Adrenal gland (tissue), 12 donors: ENCODE results near the gene BCL3. TPM values are rescaled to one million over a fixed set of nuclear protein-coding genes. Genes with fewer than 3 reads are reported as not detected.

Experiments used
- DNase-seq, 7 donors: peaks; one replicate each; pipeline ENCODE4 v3.0.0-alpha.2; 2019 to 2020
- H3K27ac ChIP-seq, 5 donors: fragments of 200-600 bp; sonication (generic) in 4 of 5; 1 replicate in 3 of 5; 2 replicates in 2 of 5; pipeline versions ENCODE4 v1.5.1 to v1.8.0; 2016 to 2020; ENCODE audit warnings: mild to moderate bottlenecking in 1 of 5
- H3K27me3 ChIP-seq: fragments of 200-600 bp; 2 replicates; pipeline ENCODE4 v1.8.0; 2021
- H3K36me3 ChIP-seq, 2 donors: fragments of 200-600 bp; replicated peaks in 1 of 2; 1 replicate in 1 of 2; 2 replicates in 1 of 2; pipeline versions ENCODE4 v1.5.1 to v1.8.0; 2018 to 2022
- H3K4me1 ChIP-seq, 2 donors: fragments of 200-600 bp; replicated peaks in 1 of 2; 1 replicate in 1 of 2; 2 replicates in 1 of 2; pipeline versions ENCODE4 v1.5.1 to v1.8.0; 2018 to 2021
- H3K4me3 ChIP-seq, 4 donors: fragments of 200-600 bp; sonication (generic) in 3 of 4; one replicate each; pipeline ENCODE4 v1.5.1; 2016 to 2018
- H3K9me3 ChIP-seq, 3 donors: fragments of 200-600 bp; sonication (generic) in 1 of 3; replicated peaks in 1 of 3; 1 replicate in 2 of 3; 2 replicates in 1 of 3; pipeline versions ENCODE4 v1.5.1 to v1.8.0; 2016 to 2021
- POLR2A ChIP-seq, 2 donors: fragments of 450-650 bp; IDR thresholded peaks; one replicate each; pipeline ENCODE4 v1.6.1; 2017; ENCODE audit warnings: antibody characterized with exemption in 2 of 2, mild to moderate bottlenecking in 2 of 2, moderate library complexity in 1 of 2
- WGBS, 4 donors: extraction: QIAGEN DNeasy Blood & Tissue Kit in 2 of 4; methylation state at CpG; one replicate each; pipeline versions ENCODE4 v1.1.5 to v1.1.7; 2013 to 2017; 5-methylcytosine and 5-hydroxymethylcytosine counted together
- intact Hi-C, 2 donors: fragments of 100-400 bp; cut with DNase I; formaldehyde crosslinking; loops; one replicate each; pipeline versions ENCODE4 v1.14.1 to v1.15.0; 2022 to 2023
- polyA plus RNA-seq, 3 donors: library from polyadenylated mRNA; stranded (reverse); fragments of 200-250 nt in 2 of 3; fragments of 350-450 nt in 1 of 3; fragmentation: Illumina TruSeq in 1 of 3; extraction: RNeasy Lipid Tissue Mini Kit (QIAGEN cat#74804) in 1 of 3; gene quantifications; one replicate each; pipeline ENCODE4 v1.2.3, GENCODE V29; 2013 to 2014
- total RNA-seq, 9 donors: library from RNA; depleted of rRNA in 4 of 9; stranded (reverse); fragments of >200 nt in 4 of 9; fragments of 120-200 nt in 1 of 9; fragmentation: NEBNext Ultra II Directional in 1 of 9; extraction: Animal tissue kit (Norgen Biotek cat#: 25700) in 1 of 9; gene quantifications; one replicate each; pipeline versions ENCODE4 v1.1.0 to v1.2.4, GENCODE V29; 2013 to 2023
- TF ChIP-seq, protein P1 (sequence below), 6 experiments: fragments of 450-650 bp in 4 of 6; fragments of 200-600 bp in 2 of 6; sonication (generic) in 1 of 6; IDR thresholded peaks; 1 replicate in 5 of 6; 2 replicates in 1 of 6; pipeline versions ENCODE4 v1.5.1 to v1.8.0; 2016 to 2021; ENCODE audit warnings: antibody characterized with exemption in 6 of 6, mild to moderate bottlenecking in 2 of 6, moderate library complexity in 1 of 6
- donor health status: healthy with polysubstance abuse.
- donor health status: Bipolar disorder and iron deficiency.
- donor health status: DM: yes; HTN: yes; CAD: no.
- donor health status: DM: no; HTN: no; CAD: no.
- donor health status: DM: no; HTN: no; CAD: no.
- donor health status: DM: yes; HTN: yes; CAD: no.

BCL3 gene
- total and polyA plus RNA-seq, 12 donors, result 1.00 to 120 (median 46.7) TPM

DNA sequence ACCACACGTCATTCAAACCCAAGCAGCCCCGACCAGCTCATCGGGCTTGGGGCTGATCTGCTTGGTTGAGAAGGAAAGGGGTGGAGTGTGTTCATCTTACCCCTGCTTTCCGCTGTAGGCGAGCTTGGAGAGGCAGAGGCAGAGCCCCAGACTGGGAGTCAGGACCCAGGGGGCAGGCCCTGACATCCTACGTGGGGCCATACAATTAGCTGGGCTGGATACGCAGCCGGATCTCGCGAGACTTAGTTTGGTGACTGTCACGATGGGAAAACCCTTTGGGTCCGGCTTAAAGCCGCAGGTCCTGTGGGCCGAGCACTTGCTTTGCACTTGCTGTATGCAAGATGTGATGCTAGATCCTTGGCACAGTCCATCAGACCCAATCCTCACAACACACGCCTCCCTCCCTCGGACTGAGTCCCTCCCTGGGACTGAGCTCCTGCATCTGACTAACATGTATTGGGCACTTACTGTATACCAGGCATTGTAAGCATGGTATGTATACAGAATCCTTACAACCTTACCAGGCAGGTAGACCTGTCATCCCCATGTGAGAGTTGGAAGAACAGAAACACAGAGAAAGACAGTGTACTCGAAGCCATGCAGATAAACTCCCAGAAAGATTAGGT is 45.8 kb upstream of the BCL3 start:
- Histone ChIP-seq H3K27me3 (no peaks in the 10 kb centered on the region), H3K36me3 (no peaks in the 10 kb centered on the region), H3K4me1 (peaks cover 0 to 3% of the 10 kb centered on the region in 2 donors), H3K9me3 (no peaks in the 10 kb centered on the region), H3K27ac (no peak overlapping the region), H3K4me3 (no peak overlapping the region)
- no peak for DNase-seq
- WGBS, 4 donors, result 89 to 94% (median 93%) methylated on average over 12 to 17 of the region's 17 CpGs
- TF ChIP-seq, protein P1, sequence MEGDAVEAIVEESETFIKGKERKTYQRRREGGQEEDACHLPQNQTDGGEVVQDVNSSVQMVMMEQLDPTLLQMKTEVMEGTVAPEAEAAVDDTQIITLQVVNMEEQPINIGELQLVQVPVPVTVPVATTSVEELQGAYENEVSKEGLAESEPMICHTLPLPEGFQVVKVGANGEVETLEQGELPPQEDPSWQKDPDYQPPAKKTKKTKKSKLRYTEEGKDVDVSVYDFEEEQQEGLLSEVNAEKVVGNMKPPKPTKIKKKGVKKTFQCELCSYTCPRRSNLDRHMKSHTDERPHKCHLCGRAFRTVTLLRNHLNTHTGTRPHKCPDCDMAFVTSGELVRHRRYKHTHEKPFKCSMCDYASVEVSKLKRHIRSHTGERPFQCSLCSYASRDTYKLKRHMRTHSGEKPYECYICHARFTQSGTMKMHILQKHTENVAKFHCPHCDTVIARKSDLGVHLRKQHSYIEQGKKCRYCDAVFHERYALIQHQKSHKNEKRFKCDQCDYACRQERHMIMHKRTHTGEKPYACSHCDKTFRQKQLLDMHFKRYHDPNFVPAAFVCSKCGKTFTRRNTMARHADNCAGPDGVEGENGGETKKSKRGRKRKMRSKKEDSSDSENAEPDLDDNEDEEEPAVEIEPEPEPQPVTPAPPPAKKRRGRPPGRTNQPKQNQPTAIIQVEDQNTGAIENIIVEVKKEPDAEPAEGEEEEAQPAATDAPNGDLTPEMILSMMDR (IDR thresholded peaks at IDR 0.05), result no peak
- TF ChIP-seq POLR2A (IDR thresholded peaks at IDR 0.05), result no peak
- intact Hi-C loops, result no loop called here

DNA sequence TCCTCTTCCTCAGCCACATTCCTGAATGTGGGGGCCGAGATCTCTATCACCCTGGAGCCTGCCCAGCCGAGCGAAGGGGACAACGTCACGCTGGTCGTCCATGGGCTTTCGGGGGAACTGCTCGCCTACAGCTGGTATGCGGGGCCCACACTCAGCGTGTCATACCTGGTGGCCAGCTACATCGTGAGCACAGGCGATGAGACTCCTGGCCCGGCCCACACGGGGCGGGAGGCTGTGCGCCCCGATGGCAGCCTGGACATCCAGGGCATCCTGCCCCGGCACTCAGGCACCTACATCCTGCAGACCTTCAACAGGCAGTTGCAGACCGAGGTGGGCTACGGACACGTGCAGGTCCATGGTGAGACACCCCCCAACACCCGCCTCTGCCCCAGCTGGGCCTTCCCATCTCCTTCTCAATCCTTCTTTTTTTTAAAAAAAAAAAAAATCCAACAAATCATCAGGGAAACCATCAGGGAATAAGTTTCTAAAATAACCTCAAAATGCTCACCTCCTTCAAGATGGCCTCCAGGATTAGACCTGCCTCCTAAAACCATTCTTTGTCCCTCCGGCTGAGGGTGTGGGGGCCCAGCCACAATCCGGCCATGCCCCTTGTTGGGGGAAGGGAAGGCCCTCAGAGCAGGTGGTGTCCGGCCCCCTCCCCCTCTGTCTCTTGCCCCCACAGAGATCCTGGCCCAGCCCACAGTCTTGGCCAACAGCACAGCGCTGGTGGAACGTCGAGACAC is 45.0 kb upstream of the BCL3 start:
- 86 to 93% (median 92%) methylated on average over 17 to 28 of the region's 28 CpGs for WGBS, 4 donors
- H3K36me3 ChIP-seq, result no peaks in the 10 kb centered on the region
- H3K4me1 ChIP-seq, result peaks cover 0 to 3% of the 10 kb centered on the region in 2 donors
- intact Hi-C loops, result no loop called here
- no peak for TF ChIP-seq POLR2A (IDR thresholded peaks at IDR 0.05)
- TF ChIP-seq, protein P1 (IDR thresholded peaks at IDR 0.05), result no peak
- no peak overlapping the region for H3K27ac ChIP-seq
- DNase-seq, result no peak
- no peaks in the 10 kb centered on the region for H3K9me3 ChIP-seq
- no peaks in the 10 kb centered on the region for H3K27me3 ChIP-seq
- no peak overlapping the region for H3K4me3 ChIP-seq

DNA sequence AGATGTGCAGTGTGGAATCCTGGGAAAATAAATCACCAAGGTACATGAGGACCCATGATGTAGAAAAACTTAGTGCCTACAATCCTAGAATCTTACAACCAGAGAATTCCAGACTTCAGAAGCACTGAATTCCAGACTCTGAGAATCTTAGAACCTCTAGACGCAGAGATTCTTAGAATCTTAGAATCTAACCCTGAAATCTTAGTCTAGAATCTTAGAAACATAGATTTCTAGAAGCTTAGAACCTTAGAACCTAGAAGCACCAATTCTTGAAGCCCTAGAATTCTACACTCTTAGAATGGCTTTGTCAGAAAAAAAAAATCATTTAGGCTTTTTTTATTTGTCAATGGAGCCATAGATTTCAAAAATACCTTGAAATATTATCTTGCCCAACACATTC is 43.5 kb upstream of the BCL3 start:
- H3K27me3 ChIP-seq, result no peaks in the 10 kb centered on the region
- no peak overlapping the region for H3K4me3 ChIP-seq
- no peak overlapping the region for H3K27ac ChIP-seq
- no peaks in the 10 kb centered on the region for H3K9me3 ChIP-seq
- no peak for DNase-seq
- WGBS, 4 donors, result 89 to 100% (median 92%) methylated on average over 1 of the region's 1 CpG
- intact Hi-C loops, result no loop called here
- TF ChIP-seq, protein P1 (IDR thresholded peaks at IDR 0.05), result no peak
- no peak for TF ChIP-seq POLR2A (IDR thresholded peaks at IDR 0.05)
- H3K4me1 ChIP-seq, result peaks cover 0 to 4% of the 10 kb centered on the region in 2 donors
- no peaks in the 10 kb centered on the region for H3K36me3 ChIP-seq

DNA sequence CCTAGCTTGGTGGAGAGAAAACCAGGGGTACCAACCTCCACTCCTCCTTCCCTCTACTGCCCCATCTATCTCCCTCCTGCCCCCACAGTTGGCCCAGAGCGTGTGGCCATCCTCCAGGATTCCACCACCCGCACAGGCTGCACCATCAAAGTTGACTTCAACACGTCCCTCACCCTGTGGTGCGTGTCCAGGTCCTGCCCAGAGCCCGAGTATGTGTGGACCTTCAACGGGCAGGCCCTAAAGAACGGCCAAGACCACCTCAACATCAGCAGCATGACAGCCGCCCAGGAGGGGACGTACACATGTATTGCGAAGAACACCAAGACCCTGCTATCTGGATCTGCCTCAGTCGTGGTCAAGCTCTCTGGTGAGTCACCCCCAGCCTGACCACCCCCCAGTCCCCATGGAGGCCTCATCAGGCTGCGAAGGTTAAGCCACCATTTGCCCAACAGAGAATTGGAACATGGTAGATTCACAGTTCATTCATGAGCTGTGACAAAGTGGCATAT is 43.0 kb upstream of the BCL3 start:
- no peaks in the 10 kb centered on the region for H3K36me3 ChIP-seq
- H3K27me3 ChIP-seq, result no peaks in the 10 kb centered on the region
- no peak for DNase-seq
- intact Hi-C loops, result no loop called here
- no peaks in the 10 kb centered on the region for H3K9me3 ChIP-seq
- 91 to 98% (median 95%) methylated on average over 10 to 12 of the region's 12 CpGs for whole genome bisulfite sequencing, 4 donors
- TF ChIP-seq, protein P1 (IDR thresholded peaks at IDR 0.05), result no peak
- TF ChIP-seq POLR2A (IDR thresholded peaks at IDR 0.05), result no peak
- H3K4me3 ChIP-seq, result no peak overlapping the region
- peaks cover 0 to 8% of the 10 kb centered on the region in 2 donors for H3K4me1 ChIP-seq
- H3K27ac ChIP-seq, result no peak overlapping the region
